ENCODE data around the gene BIN2. TPM values are rescaled to one million over a fixed set of nuclear protein-coding genes. Genes with fewer than 3 reads are reported as not detected.
A peak's percentile ranks its signal among the peaks of the same experiment; 100 is the strongest.

BIN2 gene
- polyA plus RNA-seq (2012; ENCODE audit: low read depth, missing spikeins): 18.6 TPM

DNA sequence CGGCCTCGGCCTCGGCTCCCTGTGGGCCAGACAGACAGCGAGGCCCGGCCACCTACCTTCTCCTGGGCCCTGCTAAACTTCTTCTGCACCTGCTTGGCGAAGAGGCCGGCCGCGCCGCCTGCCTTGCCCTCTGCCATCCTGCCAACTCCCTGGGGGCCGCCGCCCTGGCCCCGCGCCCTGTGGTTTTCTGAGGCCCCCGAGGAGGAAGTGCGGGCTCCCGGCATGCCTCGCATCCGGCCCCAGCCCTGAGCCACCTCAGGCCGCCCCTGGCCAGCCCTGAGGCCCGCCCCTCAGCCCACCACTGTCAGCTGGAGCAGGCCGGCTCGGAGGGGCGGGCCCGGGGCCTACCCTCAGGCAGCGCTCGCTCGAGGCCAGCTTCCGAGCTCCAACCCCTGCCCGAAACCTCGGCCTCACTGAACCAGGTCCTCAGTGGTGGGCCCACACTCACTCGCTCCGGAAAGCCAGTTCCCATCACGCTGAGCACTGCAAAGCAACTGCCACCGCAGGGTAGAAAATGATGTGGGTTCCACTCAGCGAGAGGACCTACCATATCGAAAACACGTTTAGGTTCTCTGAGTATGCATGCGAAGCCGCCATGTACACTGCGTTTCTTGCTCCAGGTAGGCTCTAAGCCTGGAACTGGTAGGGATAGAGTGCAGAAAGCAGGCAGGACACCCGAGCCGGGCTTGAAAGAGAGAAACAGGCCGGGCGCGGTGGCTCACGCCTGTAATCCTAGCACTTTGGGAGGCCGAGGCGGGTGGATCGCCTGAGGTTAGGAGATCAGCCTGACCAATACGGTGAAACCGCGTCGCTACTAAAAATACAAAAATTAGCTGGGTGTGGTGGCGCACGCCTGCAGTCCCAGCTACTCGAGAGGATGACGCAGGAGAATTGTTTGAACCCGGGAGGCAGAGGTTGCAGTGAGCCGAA, at the start of gene BIN2:
Gene BIN2, minus strand, starts transcription at position 209 of the 930 bp plus-strand sequence. Its CDS starts 72 bp downstream, at position 137.
- peak; percentile 49; the same call in 1 of the 2 replicates for TF ChIP-seq POLR2AphosphoS5 (IDR thresholded peaks at IDR 0.05; ENCODE audit: low read depth, low read length)
- TF ChIP-seq POU2F2 (IDR thresholded peaks at IDR 0.05; ENCODE audit: low read depth, low read length): no peak
- 0 out of 2 replicates have a peak, but pooled peaks have one; percentile 43 for TF ChIP-seq POLR2A (IDR thresholded peaks at IDR 0.05; ENCODE audit: low read depth, low read length)
- peak; percentile 75 for TF ChIP-seq SPI1 (IDR thresholded peaks at IDR 0.05; ENCODE audit: low read depth, low read length)
- FAIRE-seq: no peak
- DNase-seq (ENCODE audit: insufficient read length, low spot score): peak; percentile 79

DNA sequence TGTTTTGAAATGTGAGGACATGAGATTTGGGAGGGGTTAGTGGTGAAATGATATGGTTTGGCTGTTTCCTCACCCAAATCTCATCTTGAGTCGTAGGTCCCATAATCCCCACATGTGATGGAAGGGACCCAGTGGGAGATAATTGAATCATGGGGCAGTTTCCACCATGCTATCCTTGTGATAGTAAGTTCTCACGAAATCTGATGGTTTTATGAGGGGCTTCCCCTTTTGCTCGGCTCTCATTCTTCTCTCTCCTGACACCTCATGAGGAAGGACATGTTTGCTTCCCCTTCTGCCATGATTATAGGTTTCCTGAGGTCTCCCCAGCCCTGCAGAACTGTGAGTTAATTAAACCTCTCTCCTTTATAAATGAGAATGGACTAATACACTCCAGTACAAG, 49.2 kb upstream of the BIN2 start:
- TF ChIP-seq POLR2A (IDR thresholded peaks at IDR 0.05; ENCODE audit: low read depth, low read length) (no peak), POLR2AphosphoS5 (IDR thresholded peaks at IDR 0.05; ENCODE audit: low read depth, low read length) (no peak)
- FAIRE-seq (no peak), DNase-seq (ENCODE audit: insufficient read length, low spot score) (no peak)

DNA sequence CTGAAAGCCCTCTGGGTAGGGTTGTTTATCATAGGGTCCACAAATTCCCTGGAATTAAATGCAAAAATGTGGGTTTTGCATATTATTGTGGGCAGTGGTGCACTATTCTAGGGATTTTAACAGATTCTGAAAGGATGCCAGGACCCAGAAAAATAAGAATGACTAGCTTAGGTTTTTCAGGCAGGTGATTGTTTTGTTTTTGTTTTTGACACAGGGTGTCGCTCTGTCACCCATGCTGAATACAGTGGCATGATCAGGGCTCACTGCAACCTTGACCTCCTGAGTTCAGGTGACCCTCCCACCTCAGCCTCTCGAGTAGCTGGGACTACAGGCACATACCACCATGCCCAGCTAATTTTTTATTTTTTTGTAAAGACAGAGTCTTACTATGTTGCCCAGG, 48.0 kb upstream of the BIN2 start:
- FAIRE-seq (no peak), DNase-seq (ENCODE audit: insufficient read length, low spot score) (no peak)
- TF ChIP-seq POLR2AphosphoS5 (IDR thresholded peaks at IDR 0.05; ENCODE audit: low read depth, low read length) (no peak), TAF1 (IDR thresholded peaks at IDR 0.05; ENCODE audit: low read depth, low read length) (no peak), POU2F2 (IDR thresholded peaks at IDR 0.05; ENCODE audit: low read depth, low read length) (no peak), SPI1 (IDR thresholded peaks at IDR 0.05; ENCODE audit: low read depth, low read length) (no peak), PAX5 (IDR thresholded peaks at IDR 0.05; ENCODE audit: insufficient read depth, low read length, severe bottlenecking) (no peak), POLR2A (IDR thresholded peaks at IDR 0.05; ENCODE audit: low read depth, low read length) (no peak)

DNA sequence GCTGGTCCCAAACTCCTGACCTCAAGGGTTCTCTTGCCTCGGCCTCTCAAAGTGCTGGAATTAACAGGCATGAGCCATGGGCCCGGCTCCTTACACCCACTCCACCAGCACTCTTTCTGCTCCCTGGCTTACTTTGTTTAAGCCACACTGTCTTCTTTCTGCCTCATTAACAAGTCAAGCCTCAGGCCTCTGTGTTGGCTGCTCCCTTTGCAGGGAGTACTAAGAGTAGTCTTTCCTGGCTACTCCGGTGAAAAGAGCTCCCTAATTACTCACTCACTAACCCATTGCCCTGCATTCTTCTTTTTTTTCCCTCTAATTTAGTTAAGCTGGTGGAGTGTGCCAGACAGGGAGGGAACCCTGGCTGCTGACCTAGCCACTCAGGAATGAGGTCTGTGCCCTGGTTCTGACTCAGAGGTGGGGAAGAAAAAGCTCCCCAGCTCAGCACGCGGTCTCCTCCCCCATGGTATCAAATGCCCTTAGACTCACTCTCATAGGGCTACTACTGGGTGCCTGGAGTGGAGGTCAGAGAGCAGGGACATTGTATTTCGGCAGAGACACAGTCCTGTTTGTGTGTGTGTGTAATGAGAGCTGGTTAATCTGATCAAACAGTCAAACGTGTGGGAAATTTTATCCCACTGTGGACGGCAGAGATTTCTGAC, 47.5 kb upstream of the BIN2 start:
- DNase-seq (ENCODE audit: insufficient read length, low spot score) (no peak), FAIRE-seq (no peak)
- TF ChIP-seq PAX5 (IDR thresholded peaks at IDR 0.05; ENCODE audit: insufficient read depth, low read length, severe bottlenecking): no peak
- TF ChIP-seq SPI1 (IDR thresholded peaks at IDR 0.05; ENCODE audit: low read depth, low read length): no peak
- no peak for TF ChIP-seq POU2F2 (IDR thresholded peaks at IDR 0.05; ENCODE audit: low read depth, low read length)
- no peak for TF ChIP-seq POLR2AphosphoS5 (IDR thresholded peaks at IDR 0.05; ENCODE audit: low read depth, low read length)
- no peak for TF ChIP-seq POLR2A (IDR thresholded peaks at IDR 0.05; ENCODE audit: low read depth, low read length)
- no peak for TF ChIP-seq TAF1 (IDR thresholded peaks at IDR 0.05; ENCODE audit: low read depth, low read length)

DNA sequence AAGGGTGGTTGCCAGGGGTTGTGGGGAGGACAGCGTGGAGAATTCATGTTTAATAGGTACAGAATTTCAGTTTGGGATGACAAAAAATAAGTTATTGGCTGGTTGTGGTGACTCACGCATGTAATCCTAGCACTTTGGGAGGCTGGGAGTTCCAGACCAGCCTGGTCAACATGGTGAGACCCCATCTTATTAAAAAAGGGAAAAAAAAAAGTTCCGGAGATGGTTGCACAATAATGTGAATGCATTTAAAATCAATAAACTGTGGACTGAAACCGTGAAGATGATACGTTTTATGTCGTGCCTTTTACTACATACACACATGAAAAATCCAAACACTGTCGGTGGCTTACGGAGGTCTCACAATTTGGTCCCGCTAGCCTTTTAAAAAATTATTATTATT, 46.7 kb upstream of the BIN2 start:
- DNase-seq (ENCODE audit: insufficient read length, low spot score): no peak
- TF ChIP-seq SPI1 (IDR thresholded peaks at IDR 0.05; ENCODE audit: low read depth, low read length) (no peak), POLR2A (IDR thresholded peaks at IDR 0.05; ENCODE audit: low read depth, low read length) (no peak), POLR2AphosphoS5 (IDR thresholded peaks at IDR 0.05; ENCODE audit: low read depth, low read length) (no peak), POU2F2 (IDR thresholded peaks at IDR 0.05; ENCODE audit: low read depth, low read length) (no peak), PAX5 (IDR thresholded peaks at IDR 0.05; ENCODE audit: insufficient read depth, low read length, severe bottlenecking) (no peak), TAF1 (IDR thresholded peaks at IDR 0.05; ENCODE audit: low read depth, low read length) (no peak)
- FAIRE-seq: no peak

DNA sequence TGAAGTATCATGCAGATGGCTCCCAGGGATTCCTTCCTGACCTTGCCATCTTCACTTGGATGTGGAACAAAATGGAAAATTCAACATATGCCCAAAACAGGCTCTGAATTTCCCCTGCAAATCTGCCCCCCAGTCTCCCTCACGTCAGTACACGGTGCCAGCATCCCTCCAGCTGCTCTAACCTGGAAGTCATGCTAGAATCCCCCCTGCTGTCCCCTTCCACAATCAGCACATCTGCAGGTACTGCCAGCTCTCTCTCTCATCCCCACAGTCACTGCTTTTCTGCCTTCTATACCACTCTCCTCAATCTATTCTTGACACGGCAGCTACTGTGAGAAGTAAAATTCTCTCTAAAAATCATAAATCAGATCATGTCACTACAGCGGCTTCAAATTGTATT, 45.6 kb upstream of the BIN2 start:
- no peak for DNase-seq (ENCODE audit: insufficient read length, low spot score)
- FAIRE-seq: no peak
- TF ChIP-seq PAX5 (IDR thresholded peaks at IDR 0.05; ENCODE audit: insufficient read depth, low read length, severe bottlenecking) (no peak), SPI1 (IDR thresholded peaks at IDR 0.05; ENCODE audit: low read depth, low read length) (no peak), POU2F2 (IDR thresholded peaks at IDR 0.05; ENCODE audit: low read depth, low read length) (no peak), POLR2AphosphoS5 (IDR thresholded peaks at IDR 0.05; ENCODE audit: low read depth, low read length) (no peak), TAF1 (IDR thresholded peaks at IDR 0.05; ENCODE audit: low read depth, low read length) (no peak), POLR2A (IDR thresholded peaks at IDR 0.05; ENCODE audit: low read depth, low read length) (no peak)

DNA sequence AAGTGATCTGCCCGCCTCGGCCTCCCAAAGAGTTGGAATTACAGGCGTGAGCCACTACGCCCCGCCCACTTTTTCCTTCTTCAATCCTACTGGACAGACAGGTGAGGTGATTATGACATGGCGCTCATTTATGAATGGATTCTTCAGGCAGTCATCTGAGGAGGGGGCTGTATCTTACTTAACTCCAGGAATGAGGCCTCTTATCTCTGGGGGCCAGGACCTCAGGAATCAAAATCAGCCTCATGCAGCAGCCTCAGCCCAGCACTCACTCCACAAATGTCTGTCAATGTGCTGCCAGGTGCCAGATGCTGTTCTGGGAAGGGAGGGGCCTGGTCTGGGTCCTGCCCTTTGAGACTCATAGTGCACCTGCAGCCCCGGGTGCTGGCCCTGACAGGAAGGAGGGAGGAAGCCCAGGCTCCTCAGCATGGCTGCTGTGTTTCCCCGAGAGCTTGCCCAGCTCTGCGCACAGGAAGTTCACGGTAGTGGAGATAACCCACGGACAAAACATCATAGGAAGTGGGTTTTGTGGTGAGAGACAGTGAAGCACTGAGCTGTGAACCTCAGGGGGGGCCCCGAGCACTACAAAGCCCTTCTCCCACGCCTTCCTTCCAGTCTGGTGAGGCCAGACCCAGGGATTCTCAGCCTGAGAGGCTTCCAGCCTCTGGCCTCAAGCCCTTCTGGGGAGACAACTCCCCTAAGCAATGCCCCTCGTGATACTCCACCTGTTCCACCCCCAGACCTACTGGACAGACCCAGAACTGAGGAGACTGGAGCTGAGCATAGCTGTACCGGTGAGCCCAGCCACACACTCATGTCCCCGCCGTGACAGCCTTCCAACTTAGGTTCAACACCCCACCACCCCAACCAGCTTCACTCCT, 44.9 kb upstream of the BIN2 start:
- DNase-seq (ENCODE audit: insufficient read length, low spot score) (peak; percentile 96), FAIRE-seq (peak; percentile 98)
- TF ChIP-seq SPI1 (IDR thresholded peaks at IDR 0.05; ENCODE audit: low read depth, low read length) (peak; percentile 70), POU2F2 (IDR thresholded peaks at IDR 0.05; ENCODE audit: low read depth, low read length) (peak; percentile 95), TAF1 (IDR thresholded peaks at IDR 0.05; ENCODE audit: low read depth, low read length) (no peak), PAX5 (IDR thresholded peaks at IDR 0.05; ENCODE audit: insufficient read depth, low read length, severe bottlenecking) (peak; percentile 93), POLR2A (IDR thresholded peaks at IDR 0.05; ENCODE audit: low read depth, low read length) (no peak)

DNA sequence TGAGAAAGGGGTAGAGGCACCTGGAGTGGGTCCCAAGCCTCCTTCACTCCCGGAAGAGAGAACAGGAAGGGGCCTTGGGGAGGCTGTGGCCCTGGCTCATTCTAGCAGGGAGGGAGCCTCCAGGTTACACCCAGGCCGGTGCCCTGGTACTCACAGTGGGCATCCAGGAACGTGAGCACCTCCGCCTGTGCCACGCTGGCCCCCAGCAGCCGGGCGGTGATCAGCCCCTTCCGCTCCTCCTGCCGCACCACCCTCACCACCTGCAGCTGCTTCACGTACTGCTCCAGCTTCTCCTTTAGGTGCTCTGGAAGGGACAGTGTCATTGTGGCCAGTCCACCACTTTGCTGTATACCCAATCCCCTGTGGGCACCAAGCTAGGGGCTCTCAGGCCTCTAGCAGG, 41.3 kb upstream of the BIN2 start:
- FAIRE-seq: no peak
- TF ChIP-seq PAX5 (IDR thresholded peaks at IDR 0.05; ENCODE audit: insufficient read depth, low read length, severe bottlenecking) (no peak), POU2F2 (IDR thresholded peaks at IDR 0.05; ENCODE audit: low read depth, low read length) (no peak), POLR2A (IDR thresholded peaks at IDR 0.05; ENCODE audit: low read depth, low read length) (no peak), SPI1 (IDR thresholded peaks at IDR 0.05; ENCODE audit: low read depth, low read length) (no peak), TAF1 (IDR thresholded peaks at IDR 0.05; ENCODE audit: low read depth, low read length) (no peak), POLR2AphosphoS5 (IDR thresholded peaks at IDR 0.05; ENCODE audit: low read depth, low read length) (no peak)
- DNase-seq (ENCODE audit: insufficient read length, low spot score): no peak

DNA sequence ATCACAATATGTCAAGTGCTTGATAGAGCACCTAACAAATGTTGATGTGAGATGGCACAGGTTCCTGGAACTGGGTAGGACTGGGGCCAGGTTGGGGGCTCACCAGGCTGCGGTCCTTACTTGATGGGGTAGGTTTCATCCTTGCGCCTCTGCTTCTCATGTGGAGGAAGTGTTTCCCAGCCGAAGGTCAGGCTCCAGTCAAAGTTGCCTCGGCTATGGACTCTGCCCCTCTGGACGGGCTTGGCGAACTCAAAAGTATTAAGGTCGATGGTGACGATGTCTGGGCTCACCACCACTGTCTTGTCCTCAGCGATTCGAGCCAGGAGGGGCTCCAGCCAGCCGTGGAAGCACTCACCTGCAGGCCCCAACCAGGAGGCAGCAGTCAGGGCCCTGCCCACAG, 40.0 kb upstream of the BIN2 start:
- TF ChIP-seq POU2F2 (IDR thresholded peaks at IDR 0.05; ENCODE audit: low read depth, low read length) (no peak), POLR2A (IDR thresholded peaks at IDR 0.05; ENCODE audit: low read depth, low read length) (no peak), POLR2AphosphoS5 (IDR thresholded peaks at IDR 0.05; ENCODE audit: low read depth, low read length) (no peak), SPI1 (IDR thresholded peaks at IDR 0.05; ENCODE audit: low read depth, low read length) (no peak), PAX5 (IDR thresholded peaks at IDR 0.05; ENCODE audit: insufficient read depth, low read length, severe bottlenecking) (no peak), TAF1 (IDR thresholded peaks at IDR 0.05; ENCODE audit: low read depth, low read length) (no peak)
- FAIRE-seq (no peak), DNase-seq (ENCODE audit: insufficient read length, low spot score) (no peak)

Data from GM12891 (cell line).